ENCODE measurements around the gene USP44. TPM values are rescaled to one million over a fixed set of nuclear protein-coding genes. Genes with fewer than 3 reads are reported as not detected.

The USP44 gene
- total RNA-seq = 0.50 and 1.0 TPM in 2 replicates

DNA sequence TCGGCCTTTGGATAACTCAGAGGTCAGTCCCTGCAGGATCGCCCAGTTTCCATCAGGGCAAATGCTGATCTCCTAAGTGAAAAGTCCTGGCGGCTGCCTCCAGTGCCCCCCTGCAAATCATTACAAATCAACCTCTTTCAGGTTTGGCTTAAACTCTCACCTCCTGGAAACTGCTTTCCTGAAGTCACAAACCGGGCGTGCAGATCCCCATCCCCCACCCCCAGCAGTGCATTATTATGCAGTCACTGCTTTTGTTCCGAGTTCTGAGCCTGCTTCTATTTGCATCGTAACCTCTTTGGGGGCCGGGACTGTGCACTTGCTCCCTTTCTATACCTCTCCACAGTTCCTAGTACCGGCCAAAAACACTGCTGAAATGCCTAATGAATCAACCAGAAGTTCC, at the start of gene USP44:
USP44 (minus strand) TSS at position 172 of the 400 bp plus-strand sequence. CDS start 17,220 bp downstream, outside the sequence.

DNA sequence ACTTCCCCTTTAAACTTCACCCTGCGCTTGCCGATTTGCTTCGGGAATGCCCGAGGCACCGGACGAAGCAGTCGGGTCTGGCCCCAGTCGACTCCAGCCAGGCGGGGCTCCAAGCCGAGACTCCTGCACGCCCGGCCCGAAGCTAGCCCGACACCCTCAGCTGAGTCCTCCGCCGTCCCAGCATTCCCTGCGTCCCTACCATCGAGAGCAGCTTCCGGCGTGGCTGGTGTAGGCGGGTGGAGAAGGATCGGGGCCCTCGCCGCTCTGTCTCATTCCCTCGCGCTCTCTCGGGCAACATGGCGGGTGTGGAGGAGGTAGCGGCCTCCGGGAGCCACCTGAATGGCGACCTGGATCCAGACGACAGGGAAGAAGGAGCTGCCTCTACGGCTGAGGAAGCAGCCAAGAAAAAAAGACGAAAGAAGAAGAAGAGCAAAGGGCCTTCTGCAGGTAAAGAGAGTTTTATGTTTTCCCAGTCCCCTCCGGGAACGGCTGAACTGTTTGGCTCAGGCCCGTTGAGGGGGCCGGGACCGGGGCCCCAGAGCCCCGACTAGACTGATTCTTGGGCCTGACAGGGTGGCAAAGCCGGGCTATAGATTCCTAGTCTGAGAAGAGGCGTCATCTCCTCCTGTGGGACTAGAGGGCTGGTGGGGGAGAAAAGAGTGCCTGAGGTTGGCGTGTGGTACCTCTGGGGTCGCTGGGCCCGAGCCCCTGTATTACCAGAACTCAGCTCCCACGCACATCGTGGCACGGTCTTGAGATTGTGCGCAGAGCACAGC, 77.2 kb downstream of the USP44 start, which contains the start of gene METAP2:
METAP2 (plus strand) TSS at position 269 of the 776 bp plus-strand sequence; CDS start at position 297, 28 bp downstream.

Other genes starting within 250 kb of the USP44 start
- 60.7 and 107 TPM in 2 replicates for gene METAP2, start 77.3 kb downstream of the USP44 start, total RNA-seq
- 3.6 and 5.4 TPM in 2 replicates for gene NTN4, start 239.3 kb upstream of the USP44 start, total RNA-seq